SKM-1 treated with dmso at 0.1 percent for 144 hours (cell line): Measurements from ENCODE around the gene SLC7A8.
A peak's percentile ranks its signal among the peaks of the same experiment; 100 is the strongest.

Experiments used
- DNase-seq: peaks from one replicate; lab custom pipeline; 2025; ENCODE audit not compliant: unreplicated experiment; lab: John Stamatoyannopoulos, UW

The SLC7A8 gene

DNA sequence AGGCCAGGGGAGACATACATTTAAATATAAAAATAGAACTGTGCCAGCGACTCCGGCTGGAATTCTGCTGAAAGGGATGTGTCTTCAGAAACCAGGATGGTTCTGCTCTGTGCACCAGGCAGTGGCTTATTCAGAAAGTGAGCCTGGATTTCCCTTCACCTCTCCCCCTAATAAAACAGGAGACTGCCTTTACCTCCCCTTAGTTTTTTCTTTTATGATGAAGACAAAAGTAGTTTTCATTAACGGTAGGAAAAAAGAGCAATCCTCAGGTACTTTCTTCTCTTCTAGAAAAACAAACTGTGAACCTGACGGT lies 346 bp downstream of the SLC7A8 start:
- no peak for DNase-seq

DNA sequence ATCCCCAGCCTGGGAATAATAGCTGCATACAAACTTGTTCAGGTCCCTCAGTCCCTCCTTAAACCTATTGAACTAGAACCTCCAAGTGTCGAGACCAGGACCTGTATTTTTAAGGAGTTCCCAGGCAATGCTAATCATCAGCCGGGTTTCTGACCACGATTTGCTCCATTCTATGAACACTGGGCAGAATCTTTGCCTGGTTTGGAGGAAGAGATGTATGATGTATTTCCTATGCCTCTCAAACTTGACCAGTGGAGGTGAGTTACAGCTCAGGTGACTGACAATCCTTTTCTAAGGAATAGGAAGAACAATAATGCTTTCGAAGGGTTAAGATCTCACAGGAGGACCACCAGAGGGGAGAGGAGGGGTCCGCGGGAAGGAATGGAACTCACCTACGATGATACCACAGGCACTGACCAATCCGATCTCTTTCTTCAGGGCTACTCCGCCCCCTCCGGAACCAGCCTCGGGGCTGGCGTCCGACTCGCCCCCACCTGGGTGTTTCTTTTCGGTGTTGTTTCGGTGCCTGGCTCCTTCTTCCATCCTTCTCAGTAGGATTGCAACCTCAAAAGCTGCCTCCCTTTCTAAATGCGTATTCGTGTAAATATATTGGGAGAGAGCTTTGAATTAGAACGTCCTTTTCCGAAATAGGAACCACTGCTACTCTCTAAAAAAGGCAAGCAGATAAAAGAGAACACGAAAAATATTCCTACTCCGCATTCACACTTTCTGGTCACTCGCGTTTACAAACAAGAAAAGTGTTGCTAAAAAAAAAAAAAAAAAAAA lies 895 bp downstream of the SLC7A8 start:
- no peak for DNase-seq

DNA sequence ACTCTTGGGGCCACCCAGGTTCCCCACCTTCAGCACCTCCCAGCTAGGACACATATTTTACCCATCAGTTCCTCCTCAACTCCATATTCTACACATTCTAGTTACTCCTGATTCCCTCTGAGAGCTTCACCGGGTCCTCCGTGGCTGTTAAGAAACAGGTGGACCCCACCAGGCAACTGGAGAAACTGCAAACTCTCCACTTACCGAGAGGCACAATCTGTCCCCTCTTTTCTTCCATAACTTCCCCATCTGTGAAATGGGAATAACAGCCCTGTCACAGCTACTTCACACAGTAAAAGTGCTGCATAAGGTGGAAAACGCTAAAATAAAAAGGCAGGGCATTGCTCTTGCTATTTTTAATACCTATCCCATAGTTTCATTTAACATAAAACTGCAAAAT lies 1.5 kb downstream of the SLC7A8 start:
- no peak for DNase-seq

DNA sequence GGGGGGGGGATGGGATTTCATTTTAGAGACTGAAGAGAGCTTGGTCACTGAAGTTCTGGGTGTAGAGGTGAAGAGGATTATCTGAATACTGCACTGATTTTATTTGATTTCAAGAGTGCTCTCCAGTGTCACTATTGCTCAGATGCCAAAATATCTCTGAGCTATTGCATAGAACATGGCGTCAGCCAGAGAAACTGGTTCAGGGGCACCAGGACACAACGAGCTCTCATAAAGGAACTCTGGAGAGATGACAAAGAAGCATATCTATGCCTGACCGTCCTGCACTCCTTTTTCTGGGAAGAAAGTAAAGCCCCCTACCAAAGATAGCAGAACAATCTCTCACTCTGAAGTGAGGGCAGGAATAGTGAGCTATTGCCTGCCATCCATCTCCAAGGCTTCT lies 2.0 kb downstream of the SLC7A8 start:
- DNase-seq, result no peak

DNA sequence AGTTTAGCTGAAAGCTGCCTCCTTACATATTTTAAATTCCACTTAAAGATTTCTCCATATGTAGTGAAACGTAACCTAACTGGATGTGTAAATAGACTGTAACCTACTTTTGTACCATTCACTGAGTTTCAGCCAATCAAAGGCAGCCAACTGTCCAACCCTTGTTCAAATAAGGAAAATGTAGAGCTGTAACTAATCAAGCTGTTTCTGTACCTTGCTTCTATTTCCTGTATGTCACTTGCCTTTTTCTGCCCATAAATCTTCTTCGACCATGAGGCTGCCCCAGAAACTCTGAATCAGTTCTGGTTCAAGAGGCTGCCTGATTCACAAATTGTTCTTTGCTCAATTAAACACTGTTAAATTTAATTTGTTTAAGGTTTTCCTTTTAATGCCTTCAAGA lies 6.3 kb downstream of the SLC7A8 start:
- no peak for DNase-seq

DNA sequence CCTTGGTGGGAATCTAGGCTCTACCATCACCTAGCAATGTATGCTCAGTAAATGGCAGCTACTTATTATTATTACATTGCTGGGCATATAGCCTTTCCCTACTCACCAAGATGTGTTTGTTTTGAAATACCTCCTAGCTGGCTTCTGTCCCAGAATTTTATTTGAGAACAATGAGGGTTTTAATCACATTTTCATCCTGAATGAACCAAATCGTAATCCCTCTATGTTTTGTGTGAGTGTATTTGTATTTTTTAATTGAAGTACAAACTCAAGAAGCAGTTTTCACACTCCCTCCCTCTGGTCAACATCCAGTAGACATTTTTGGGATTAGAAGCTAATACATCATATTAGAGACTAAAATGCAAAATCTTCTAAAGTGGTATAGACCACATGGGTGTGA lies 7.6 kb downstream of the SLC7A8 start:
- no peak for DNase-seq

DNA sequence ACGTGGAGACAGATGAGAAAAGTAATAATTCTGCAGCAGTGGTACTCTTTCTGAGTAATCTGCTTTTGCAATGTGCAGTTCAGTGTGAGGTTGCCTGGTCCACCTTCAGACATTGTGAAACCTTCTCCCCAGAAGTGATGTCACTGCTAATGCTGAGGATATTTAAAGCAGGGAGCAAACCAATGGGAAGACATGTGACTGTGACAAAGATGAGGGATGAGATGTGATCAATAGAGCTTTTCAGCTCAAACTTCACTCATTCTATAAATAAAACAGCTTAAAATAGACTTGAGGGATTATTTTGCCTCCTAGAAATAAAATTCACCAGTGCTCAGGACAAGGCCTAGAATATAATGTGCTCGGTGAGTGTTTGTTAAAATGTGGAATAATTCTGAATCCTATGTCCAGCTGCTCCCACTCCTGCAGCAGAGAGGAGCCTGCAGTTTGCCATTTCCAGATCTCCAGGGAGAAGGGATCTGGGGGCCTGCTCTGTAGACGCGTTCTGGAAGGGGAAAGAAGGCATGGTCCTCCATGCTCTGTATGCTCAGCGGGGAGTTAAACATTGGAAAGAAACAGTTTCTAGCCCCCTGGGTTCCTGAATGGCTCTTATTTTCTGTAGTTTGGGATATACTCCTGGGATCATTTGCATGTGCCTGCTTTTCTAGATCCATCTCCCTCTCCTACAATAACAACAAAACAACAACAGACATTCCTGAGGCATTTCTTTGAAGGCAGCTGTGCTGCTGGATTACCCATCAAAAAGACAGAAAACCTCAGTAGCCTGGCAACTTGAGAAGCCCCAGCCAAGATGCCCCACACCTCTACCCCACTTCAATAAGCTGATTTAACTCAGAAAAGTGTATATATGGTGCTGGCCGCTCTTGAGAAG lies 8.9 kb downstream of the SLC7A8 start:
- peak; percentile 54 for DNase-seq

DNA sequence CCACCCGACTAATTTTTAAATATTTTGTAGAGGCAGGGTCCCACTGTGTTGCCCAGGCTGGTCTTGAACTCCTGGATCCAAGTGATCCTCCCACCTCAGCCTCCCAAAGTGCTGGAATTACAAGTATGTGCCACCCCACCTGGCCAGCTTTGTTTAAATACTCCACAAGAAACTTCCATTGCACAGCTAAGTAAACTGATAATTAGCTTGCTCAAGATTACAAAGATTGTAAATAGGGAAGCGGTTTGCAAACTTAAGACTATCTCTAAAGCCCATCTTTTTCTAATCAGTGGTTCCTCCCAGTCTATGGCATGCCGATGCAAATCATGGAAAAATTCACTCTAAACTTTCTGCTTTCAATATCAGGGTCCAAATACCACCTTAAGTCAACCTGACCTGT lies 9.7 kb downstream of the SLC7A8 start:
- no peak for DNase-seq

DNA sequence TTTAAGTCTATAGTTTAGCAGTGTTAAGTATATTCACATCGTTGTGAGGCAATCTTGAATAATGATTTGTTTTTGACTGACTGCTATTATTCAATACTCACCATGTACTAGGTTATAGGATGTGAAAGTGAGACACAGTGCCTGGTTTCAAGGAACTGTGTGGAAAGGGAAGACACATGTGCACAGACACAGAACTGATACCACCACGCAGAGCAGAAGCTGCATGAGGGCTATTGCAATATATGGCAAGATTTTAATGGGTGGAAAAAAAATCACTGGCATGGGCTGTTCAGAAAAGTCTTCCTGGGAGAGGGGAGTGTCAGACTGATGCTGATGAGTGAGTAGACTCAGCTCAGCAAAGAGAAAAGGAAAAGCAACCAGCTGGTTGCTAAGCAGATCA lies 10.4 kb downstream of the SLC7A8 start:
- no peak for DNase-seq

DNA sequence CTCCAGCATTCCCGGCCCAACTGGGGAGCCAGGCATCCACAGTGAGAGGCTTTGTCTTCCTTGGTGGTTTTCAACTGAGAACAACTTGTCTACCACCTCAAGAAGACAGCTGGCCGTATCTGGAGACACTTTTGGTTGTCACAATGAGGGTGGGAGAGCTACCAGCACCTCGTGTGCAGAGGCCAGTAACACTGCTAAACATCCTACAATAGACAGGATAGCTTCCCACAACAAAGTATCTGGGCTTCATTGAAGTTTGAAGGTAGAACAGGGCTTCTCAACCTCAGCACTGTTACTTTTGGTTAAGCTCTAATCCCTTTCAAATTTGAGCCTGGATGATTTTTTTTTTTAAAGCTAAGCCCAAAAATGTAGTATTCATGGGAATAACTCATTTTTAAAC lies 10.9 kb downstream of the SLC7A8 start:
- no peak for DNase-seq

DNA sequence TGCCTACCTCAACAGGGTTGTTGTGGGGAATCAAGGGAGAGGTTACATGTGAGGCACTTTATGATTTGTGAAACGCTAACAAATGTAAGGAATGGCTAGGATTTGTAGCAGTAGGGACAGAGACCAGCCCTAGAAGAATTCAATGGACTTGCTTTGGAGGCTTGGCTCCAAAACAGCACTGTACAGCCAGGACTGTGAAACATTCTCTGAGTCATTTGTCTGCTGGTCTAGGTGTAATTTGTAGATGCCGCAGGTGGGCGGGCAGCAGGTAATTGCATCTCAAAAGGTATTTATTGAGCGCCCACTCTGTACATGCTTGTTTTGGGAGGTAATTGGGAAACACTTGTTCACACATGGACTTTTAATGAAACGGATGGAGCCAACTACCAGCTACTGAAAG lies 11.4 kb downstream of the SLC7A8 start:
- DNase-seq, result no peak

DNA sequence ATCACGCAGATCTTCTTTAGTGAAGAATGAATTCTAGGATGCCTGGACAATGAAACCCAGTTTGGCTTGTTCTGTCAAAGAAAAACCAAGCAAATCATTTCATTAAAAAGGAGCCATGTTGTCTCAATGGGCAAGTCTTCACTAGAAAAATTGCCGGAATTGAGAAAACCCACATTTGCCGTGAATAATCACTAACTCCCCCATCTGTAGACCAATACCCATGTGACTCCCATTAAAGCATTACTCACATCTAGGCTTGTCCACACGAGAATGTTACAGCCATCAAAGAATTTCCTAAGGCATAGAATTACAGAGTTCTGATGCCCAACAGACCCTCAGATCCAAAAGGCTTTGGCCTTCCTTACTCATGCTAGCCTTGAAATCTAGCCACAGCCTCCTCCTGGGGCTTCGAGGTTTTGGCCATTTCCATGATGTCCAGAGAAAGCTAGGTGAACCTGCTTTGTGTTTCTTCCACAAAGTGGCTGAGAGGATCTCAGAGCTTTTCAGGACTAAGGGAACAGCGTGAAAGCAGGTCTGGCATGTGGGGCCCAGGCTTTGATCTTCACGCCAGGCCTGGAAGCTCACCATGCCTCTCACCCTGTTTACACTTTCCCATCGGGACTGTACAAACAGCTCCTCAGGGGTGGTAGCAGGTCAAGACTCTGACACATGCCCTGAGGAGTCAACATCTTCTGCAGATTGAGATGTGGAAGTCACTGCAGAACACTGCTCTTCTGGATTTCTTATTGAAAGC lies 12.1 kb downstream of the SLC7A8 start:
- no peak for DNase-seq

DNA sequence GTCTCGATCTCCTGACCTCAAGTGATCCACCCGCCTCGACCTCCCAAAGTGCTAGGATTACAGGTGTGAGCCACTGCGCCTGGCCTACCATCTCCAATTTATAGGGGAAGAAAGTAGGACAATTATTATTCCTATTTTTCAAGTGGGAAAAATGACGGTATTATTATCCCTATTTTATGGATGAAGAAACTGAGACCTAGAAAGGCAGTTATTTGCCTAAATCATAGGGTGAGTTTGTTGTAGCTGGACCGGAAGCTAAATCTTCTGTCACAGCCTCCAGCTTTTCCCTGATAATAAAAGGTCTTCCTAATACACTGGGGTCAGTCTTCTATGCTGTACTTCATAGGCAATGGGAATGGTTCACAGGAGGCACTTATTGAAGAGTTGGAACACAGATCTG lies 13.8 kb downstream of the SLC7A8 start:
- DNase-seq, result no peak

DNA sequence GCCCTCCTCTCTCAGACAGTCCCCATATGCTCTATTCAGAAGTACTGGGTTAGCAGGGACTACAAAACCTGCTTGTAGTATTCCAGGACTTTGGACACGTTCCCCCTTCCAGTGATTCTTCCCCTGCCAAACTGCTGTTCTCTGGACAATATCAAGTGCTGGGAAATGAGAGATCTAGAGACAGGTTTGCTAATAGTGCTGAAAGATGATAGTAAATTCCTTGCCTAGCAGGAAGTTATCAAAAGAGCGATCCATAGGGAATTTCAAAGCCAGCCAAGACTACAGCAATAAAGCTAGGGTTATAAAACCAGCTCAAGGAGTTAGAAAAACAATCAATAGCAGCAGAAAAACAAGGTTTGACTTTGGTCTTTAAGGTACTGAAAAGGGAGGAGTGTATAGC lies 15.2 kb downstream of the SLC7A8 start:
- DNase-seq, result no peak

DNA sequence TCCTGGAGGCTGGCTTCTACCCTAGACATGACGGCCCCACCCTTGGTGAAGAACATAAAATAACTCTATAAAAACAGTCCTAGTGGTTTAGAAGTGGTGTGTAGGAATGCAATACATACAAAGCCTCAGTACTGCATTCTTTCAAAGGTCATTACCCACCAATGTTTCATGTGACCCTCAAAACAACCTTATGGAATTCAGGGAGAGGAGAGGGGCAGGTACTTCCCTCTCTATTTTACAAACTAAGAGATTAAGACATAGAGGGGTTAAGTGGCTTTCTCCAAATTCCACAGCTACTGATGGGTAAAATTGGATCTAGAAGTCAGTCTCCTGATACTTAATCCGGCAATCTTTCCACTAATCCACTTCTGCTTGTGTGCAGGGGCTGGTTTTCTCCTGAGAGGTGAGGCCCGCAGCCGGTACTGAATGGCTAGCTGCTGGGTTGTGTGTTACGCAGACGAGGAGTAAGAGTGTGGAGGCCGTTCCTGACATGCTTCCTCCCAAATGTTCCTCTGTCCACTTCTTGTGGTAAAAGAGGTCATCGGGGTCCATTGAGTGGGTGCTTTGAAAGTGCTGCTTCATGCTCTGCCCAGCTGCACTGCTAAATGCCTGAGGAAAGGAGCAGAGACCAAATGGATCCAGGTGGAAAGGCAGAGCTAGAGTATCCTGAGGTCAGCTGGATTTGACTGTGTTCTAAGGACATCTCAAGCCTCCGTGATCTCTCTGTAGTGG lies 16.2 kb downstream of the SLC7A8 start:
- no peak for DNase-seq

DNA sequence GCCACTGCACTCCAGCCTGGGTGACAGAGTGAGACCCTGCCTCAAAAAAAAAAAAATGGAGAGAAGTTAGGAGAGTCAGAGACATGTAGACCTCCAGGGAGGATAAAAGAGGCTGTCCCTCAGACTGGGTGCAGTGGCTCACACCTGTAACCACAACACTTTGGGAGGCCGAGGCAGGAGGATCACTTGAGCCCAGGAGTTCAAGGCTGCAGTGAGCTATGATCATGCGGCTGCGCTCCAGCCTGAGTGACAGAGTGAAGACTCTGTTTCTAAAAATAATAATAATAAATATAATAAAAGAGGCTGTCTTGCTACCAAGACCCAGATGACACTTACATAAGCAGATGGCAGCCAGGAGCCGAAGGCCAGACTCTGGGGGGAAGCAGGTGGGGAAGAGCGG lies 18.5 kb downstream of the SLC7A8 start:
- DNase-seq, result no peak

DNA sequence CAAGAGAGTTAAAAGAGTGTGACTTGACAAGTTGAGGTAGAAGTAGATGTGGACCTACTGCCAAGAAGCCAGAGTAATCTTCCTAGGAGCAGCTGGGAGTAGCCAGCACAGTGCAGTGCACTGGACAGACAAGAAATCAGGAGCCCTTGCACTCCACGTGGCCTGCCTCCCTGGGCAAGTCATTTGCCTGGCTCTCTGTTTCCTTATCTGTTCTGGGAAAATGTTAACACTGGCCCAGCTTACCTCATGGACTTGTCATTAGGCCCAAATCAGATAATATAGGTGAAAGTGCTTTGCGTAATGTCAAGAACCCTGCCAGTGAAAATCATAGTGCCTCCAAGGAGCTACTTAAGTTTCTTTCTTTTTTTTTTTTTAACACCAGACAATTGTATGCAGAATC lies 19.2 kb downstream of the SLC7A8 start:
- DNase-seq, result no peak

DNA sequence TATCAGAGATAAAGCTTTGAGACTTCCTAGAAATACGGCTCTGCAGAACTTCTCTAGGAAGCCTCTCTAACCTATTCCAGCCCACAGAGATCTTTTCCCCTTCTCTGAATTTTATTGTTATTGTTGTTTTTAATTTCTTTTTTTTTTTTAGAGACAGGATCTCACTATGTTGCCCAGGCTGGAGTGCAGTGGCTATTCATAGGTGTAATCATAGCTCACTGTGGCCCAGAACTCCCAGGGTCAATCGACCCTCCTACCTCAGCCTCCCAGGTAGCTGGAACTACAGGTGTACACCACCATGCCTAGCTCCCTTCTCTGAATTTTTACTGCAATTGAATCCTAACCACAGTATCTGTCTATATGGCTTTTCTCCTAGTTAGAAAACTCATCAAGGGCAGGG lies 19.6 kb downstream of the SLC7A8 start:
- no peak for DNase-seq

DNA sequence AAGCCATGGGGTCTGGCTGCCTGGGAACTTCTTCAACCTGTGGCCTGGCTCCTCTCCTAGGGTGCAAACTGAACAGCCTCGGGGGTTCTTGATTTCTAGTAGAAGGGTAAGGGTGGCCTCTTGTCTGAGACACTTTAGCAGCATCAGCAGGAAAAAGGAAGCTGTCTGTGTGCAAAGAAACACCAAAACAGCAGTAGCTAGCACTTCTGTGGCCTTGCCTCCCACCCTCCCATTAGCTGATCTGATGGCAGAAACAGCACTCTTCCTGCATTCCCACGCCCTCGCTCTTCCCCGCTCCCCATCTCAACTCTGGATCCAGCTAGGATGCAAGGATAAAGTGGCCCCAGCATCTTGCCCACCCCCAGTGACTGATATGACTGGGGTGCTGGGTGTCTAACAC lies 20.7 kb downstream of the SLC7A8 start:
- DNase-seq, result no peak

DNA sequence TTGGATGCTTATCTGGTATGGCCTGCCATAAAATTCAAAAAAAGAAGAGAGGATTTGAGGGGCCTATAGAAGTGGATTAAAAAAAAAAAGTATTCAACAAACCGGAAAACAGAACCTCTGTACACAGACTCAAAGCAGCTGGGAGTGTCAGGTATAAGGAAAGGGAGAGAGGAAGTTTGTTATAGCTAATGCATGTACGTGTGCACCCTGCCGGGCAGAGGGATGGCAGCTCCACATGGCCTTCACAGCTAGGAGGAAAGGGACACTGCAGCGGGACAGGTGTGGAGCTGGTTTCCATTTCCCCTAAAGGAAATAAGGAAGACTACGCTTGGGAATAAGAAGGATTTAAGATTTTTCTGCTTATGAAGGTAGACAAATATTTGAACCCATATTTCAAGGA lies 21.5 kb downstream of the SLC7A8 start:
- no peak for DNase-seq

DNA sequence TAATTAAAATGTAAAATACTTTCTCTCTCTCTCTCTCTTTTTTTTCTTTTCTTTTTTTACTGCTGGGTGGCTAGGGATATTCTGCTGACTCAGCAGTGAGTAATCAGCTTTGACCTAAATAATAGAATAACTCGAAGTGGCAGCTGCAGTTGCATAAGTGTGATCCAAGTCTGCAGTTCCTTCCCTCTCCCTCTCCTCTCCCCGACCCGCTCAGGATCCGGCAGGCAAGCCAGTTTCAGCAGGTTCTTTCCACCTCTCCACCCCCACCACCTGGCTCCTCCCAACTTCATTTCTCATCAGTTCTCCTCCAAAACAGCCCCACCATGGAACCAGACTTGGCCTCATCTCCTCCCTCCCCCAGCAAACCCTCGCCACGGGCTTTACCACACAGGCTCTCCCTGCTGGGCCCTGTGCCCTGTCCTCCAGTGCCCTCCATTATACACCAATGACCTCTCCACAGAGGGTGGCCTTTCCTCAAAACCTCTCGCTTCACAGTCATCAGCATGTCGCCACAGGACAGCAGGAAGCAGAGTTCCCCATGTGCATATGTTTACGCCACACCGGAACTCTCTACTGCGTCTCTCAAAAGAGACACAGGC lies 22.4 kb downstream of the SLC7A8 start:
- DNase-seq, result no peak
